Hepatocyte (in vitro differentiated cells): Measurements from ENCODE around the gene EPHB1. TPM values are rescaled to one million over a fixed set of nuclear protein-coding genes. Genes with fewer than 3 reads are reported as not detected.

Source experiments
- DNase-seq: peaks from one replicate; pipeline ENCODE4 v3.0.0-alpha.2; 2016; ENCODE audit warnings: low spot score
- H2AFZ ChIP-seq: fragments of 200-600 bp; sonication (generic); 2 replicates; pipeline ENCODE4 v1.6.0; 2016; ENCODE audit warnings: antibody characterized with exemption, mild to moderate bottlenecking
- H3K27ac ChIP-seq: fragments of 200-600 bp; sonication (generic); 2 replicates; pipeline ENCODE4 v1.5.1; 2016; ENCODE audit warnings: mild to moderate bottlenecking
- H3K27me3 ChIP-seq: fragments of 200-600 bp; sonication (generic); 2 replicates; pipeline ENCODE4 v1.6.1; 2016
- H3K36me3 ChIP-seq: fragments of 200-600 bp; sonication (generic); replicated peaks from 2 replicates; pipeline ENCODE4 v1.5.1; 2016; ENCODE audit warnings: low read depth; ENCODE audit not compliant: insufficient read depth
- H3K4me1 ChIP-seq: fragments of 200-600 bp; sonication (generic); 2 replicates; pipeline ENCODE4 v1.5.1; 2016; ENCODE audit warnings: mild to moderate bottlenecking, moderate library complexity; ENCODE audit not compliant: insufficient read depth
- H3K4me2 ChIP-seq: fragments of 200-600 bp; sonication (generic); 2 replicates; pipeline ENCODE4 v1.6.0; 2016
- H3K4me3 ChIP-seq: fragments of 200-600 bp; sonication (generic); 2 replicates; pipeline ENCODE4 v1.5.1; 2016; ENCODE audit warnings: mild to moderate bottlenecking
- H3K79me2 ChIP-seq: fragments of 200-600 bp; sonication (generic); 2 replicates; pipeline ENCODE4 v1.6.0; 2017; ENCODE audit warnings: mild to moderate bottlenecking
- H3K9me2 ChIP-seq: fragments of 200-600 bp; sonication (generic); replicated peaks from 2 replicates; pipeline ENCODE4 v1.6.0; 2017; ENCODE audit warnings: mild to moderate bottlenecking; ENCODE audit not compliant: insufficient read depth
- H3K9me3 ChIP-seq: fragments of 200-600 bp; sonication (generic); 2 replicates; pipeline ENCODE4 v1.5.1; 2016; ENCODE audit warnings: low read depth, mild to moderate bottlenecking
- H4K20me1 ChIP-seq: fragments of 200-600 bp; sonication (generic); 2 replicates; pipeline ENCODE4 v1.6.0; 2016; ENCODE audit warnings: mild to moderate bottlenecking; ENCODE audit not compliant: insufficient read depth, poor library complexity, severe bottlenecking
- CTCF ChIP-seq: fragments of 200-600 bp; sonication (generic); IDR thresholded peaks from 2 replicates; pipeline ENCODE4 v1.5.1; 2016; ENCODE audit warnings: antibody characterized with exemption, mild to moderate bottlenecking; ENCODE audit not compliant: poor library complexity
- EZH2 ChIP-seq: fragments of 200-600 bp; sonication (generic); IDR thresholded peaks from 2 replicates; pipeline ENCODE4 v1.6.1; 2016; ENCODE audit warnings: antibody characterized with exemption, mild to moderate bottlenecking, borderline replicate concordance
- EZH2phosphoT487 ChIP-seq: fragments of 200-600 bp; sonication (generic); IDR thresholded peaks from one replicate; pipeline ENCODE4 v1.6.1; 2018; ENCODE audit warnings: antibody characterized with exemption, mild to moderate bottlenecking, low read depth, moderate library complexity; ENCODE audit not compliant: unreplicated experiment, severe bottlenecking
- WGBS: methylation state at CpG from one replicate; pipeline ENCODE4 v1.1.6; 2016; ENCODE audit warnings: low lambda C conversion rate; ENCODE audit errors: missing lambda C conversion rate; 5-methylcytosine and 5-hydroxymethylcytosine counted together
- polyA plus RNA-seq: library from polyadenylated mRNA; unstranded; fragments of >200 nt; fragmentation: Nextera tagmentation; extraction: Ambion mirVana; gene quantifications from 2 replicates; pipeline ENCODE4 v1.2.1, GENCODE V29; 2016
- total RNA-seq: library from RNA; depleted of rRNA; stranded (reverse); fragments of >200 nt; gene quantifications from 2 replicates; pipeline ENCODE4 v1.2.3, GENCODE V29; 2014

The EPHB1 gene
- total and polyA plus RNA-seq, 2 experiments from 2014 or later = 3.3 to 5.6 TPM

- peaks cover 43% of the 10 kb centered on the region for H3K27me3 ChIP-seq
- no peaks in the 10 kb centered on the region for H3K36me3 ChIP-seq
- H3K27ac ChIP-seq = no peak overlapping the region
- no peaks in the 10 kb centered on the region for H4K20me1 ChIP-seq
- TF ChIP-seq EZH2phosphoT487 (no peak), EZH2 (no peak), CTCF (no peak)
- no peaks in the 10 kb centered on the region for H3K79me2 ChIP-seq
- WGBS = 81% methylated on average over 9 of the region's 9 CpGs
- no peak for DNase-seq
- H3K4me3 ChIP-seq = no peak overlapping the region
- no peaks in the 10 kb centered on the region for H3K4me1 ChIP-seq
- H3K9me2 ChIP-seq = no peaks in the 10 kb centered on the region
- no peak overlapping the region for H3K4me2 ChIP-seq
- no peaks in the 10 kb centered on the region for H3K9me3 ChIP-seq
- no peak overlapping the region for H2AFZ ChIP-seq
Observed at GRCh38 chr3:134798681-134799311, 3.7 kb downstream of the EPHB1 start.

- Histone ChIP-seq H3K36me3 (no peaks in the 10 kb centered on the region), H3K4me3 (no peak overlapping the region), H3K27ac (no peak overlapping the region), H3K4me2 (no peak overlapping the region), H2AFZ (no peak overlapping the region), H3K27me3 (peaks cover 43% of the 10 kb centered on the region), H3K9me3 (no peaks in the 10 kb centered on the region), H3K79me2 (no peaks in the 10 kb centered on the region), H4K20me1 (no peaks in the 10 kb centered on the region), H3K9me2 (no peaks in the 10 kb centered on the region), H3K4me1 (no peaks in the 10 kb centered on the region)
- TF ChIP-seq CTCF (no peak), EZH2 (no peak), EZH2phosphoT487 (no peak)
- WGBS = 65% methylated on average over 6 of the region's 6 CpGs
- DNase-seq = no peak
Observed at GRCh38 chr3:134799393-134799792, 4.3 kb downstream of the EPHB1 start.

- H2AFZ ChIP-seq = no peak overlapping the region
- H3K4me2 ChIP-seq = no peak overlapping the region
- H3K4me3 ChIP-seq = no peak overlapping the region
- no peaks in the 10 kb centered on the region for H3K9me3 ChIP-seq
- no peaks in the 10 kb centered on the region for H3K79me2 ChIP-seq
- no peaks in the 10 kb centered on the region for H3K4me1 ChIP-seq
- 94% methylated on average over 6 of the region's 6 CpGs for WGBS
- TF ChIP-seq EZH2phosphoT487 = no peak
- no peak for TF ChIP-seq EZH2
- no peak for TF ChIP-seq CTCF
- H3K9me2 ChIP-seq = no peaks in the 10 kb centered on the region
- H4K20me1 ChIP-seq = no peaks in the 10 kb centered on the region
- DNase-seq = no peak
- no peaks in the 10 kb centered on the region for H3K36me3 ChIP-seq
- peaks cover 32% of the 10 kb centered on the region for H3K27me3 ChIP-seq
- H3K27ac ChIP-seq = no peak overlapping the region
Observed at GRCh38 chr3:134801204-134801958, 6.3 kb downstream of the EPHB1 start.
